MCF 10A (cell line): Measurements from ENCODE around the gene SHANK3. TPM values are rescaled to one million over a fixed set of nuclear protein-coding genes. Genes with fewer than 3 reads are reported as not detected.

Source experiments
- BruUV-seq: library from RNA; stranded (reverse); fragments of 400-500 nt; replicated peaks from 2 replicates; lab custom pipeline; 2021; lab: Mats Ljungman, UMichigan
- CTCF ChIA-PET: fragments of 300-600 bp; sonication (Branson Sonifier 250); formaldehyde crosslinking; extraction: SDS; loops from one replicate; lab custom pipeline; 2021; ENCODE audit warnings: antibody characterized with exemption, inconsistent platforms; lab: Yijun Ruan, JAX
- POLR2A ChIA-PET: fragments of 300-600, 350-650 bp; sonication (Branson Sonifier 250); formaldehyde crosslinking; extraction: SDS; loops from one replicate; lab custom pipeline; 2020; ENCODE audit warnings: antibody characterized with exemption, inconsistent platforms; lab: Yijun Ruan, JAX
- DNase-seq: peaks from one replicate; pipeline ENCODE4 v3.0.0-alpha.2; 2018; ENCODE audit not compliant: unreplicated experiment
- H3K27ac Mint-ChIP-seq: one replicate; pipeline ENCODE4 v1.8.0; 2022; ENCODE audit warnings: mild to moderate bottlenecking, low read depth, mixed read lengths; ENCODE audit not compliant: unreplicated experiment
- H3K27me3 Mint-ChIP-seq: one replicate; pipeline ENCODE4 v1.8.0; 2022; ENCODE audit warnings: mixed read lengths; ENCODE audit not compliant: insufficient read depth, unreplicated experiment
- H3K36me3 Mint-ChIP-seq: one replicate; pipeline ENCODE4 v1.8.0; 2022; ENCODE audit warnings: mild to moderate bottlenecking, moderate library complexity, mixed read lengths; ENCODE audit not compliant: insufficient read depth, unreplicated experiment
- H3K4me1 Mint-ChIP-seq: one replicate; pipeline ENCODE4 v1.8.0; 2022; ENCODE audit warnings: mixed read lengths; ENCODE audit not compliant: insufficient read depth, unreplicated experiment
- H3K4me3 Mint-ChIP-seq: one replicate; pipeline ENCODE4 v1.8.0; 2022; ENCODE audit warnings: mild to moderate bottlenecking, moderate library complexity, mixed read lengths; ENCODE audit not compliant: unreplicated experiment
- H3K9me3 Mint-ChIP-seq: one replicate; pipeline ENCODE4 v1.8.0; 2022; ENCODE audit warnings: mixed read lengths; ENCODE audit not compliant: unreplicated experiment
- intact Hi-C: fragments of 100-400 bp; cut with micrococcal nuclease; formaldehyde crosslinking; loops from 2 replicates; pipeline ENCODE4 v1.14.1; 2022
- total RNA-seq: library from RNA; stranded (reverse); gene quantifications from 2 replicates; pipeline ENCODE4 v1.2.3, GENCODE V29; 2022
- TF ChIP-seq, protein P1 (sequence below): fragments of 200-600 bp; IDR thresholded peaks from one replicate; pipeline ENCODE4 v1.8.0; 2022; ENCODE audit warnings: antibody characterized with exemption, mild to moderate bottlenecking; ENCODE audit not compliant: unreplicated experiment

The SHANK3 gene
- total RNA-seq, 1 experiment from 2014 or later, result 1.2 TPM

GRCh38 chr22:50627642-50628542, 44.7 kb upstream of the SHANK3 start, which contains the start of gene ARSA:
Gene ARSA, minus strand, starts transcription at chr22:50628152. Its CDS starts 373 bp downstream, at chr22:50627779.
- Mint-ChIP-seq H3K4me3 (peak within 1 kb of the TSS; percentile 80), H3K9me3 (no peaks in the 10 kb centered on the region), H3K36me3 (peaks cover 6% of the 10 kb centered on the region), H3K4me1 (peaks cover 17% of the 10 kb centered on the region), H3K27ac (peak within 1 kb of the TSS; percentile 61), H3K27me3 (no peaks in the 10 kb centered on the region)
- POLR2A ChIA-PET, result interaction anchor here (0.5 to 1.5 kb wide), 15 partner anchors 8 to 120 kb away, joined by 3 to 6 read pairs (median 3); partner anchors contain the start of genes LMF2, SCO2 and TYMP
- peak; percentile 83 for DNase-seq
- intact Hi-C loops, result loop anchor here (1.0 kb wide), 1 partner anchor 63 kb away; no protein-coding TSS in a partner anchor
- TF ChIP-seq, protein P1, sequence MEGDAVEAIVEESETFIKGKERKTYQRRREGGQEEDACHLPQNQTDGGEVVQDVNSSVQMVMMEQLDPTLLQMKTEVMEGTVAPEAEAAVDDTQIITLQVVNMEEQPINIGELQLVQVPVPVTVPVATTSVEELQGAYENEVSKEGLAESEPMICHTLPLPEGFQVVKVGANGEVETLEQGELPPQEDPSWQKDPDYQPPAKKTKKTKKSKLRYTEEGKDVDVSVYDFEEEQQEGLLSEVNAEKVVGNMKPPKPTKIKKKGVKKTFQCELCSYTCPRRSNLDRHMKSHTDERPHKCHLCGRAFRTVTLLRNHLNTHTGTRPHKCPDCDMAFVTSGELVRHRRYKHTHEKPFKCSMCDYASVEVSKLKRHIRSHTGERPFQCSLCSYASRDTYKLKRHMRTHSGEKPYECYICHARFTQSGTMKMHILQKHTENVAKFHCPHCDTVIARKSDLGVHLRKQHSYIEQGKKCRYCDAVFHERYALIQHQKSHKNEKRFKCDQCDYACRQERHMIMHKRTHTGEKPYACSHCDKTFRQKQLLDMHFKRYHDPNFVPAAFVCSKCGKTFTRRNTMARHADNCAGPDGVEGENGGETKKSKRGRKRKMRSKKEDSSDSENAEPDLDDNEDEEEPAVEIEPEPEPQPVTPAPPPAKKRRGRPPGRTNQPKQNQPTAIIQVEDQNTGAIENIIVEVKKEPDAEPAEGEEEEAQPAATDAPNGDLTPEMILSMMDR, result peak; percentile 30
- TSS peak; percentile 40 for BruUV-seq
- CTCF ChIA-PET, result interaction anchor here (0.7 to 5.8 kb wide), 2 partner anchors 14 to 64 kb away, joined by 3 to 46 read pairs; no protein-coding TSS in a partner anchor

- peaks cover 6% of the 10 kb centered on the region for H3K36me3 Mint-ChIP-seq
- intact Hi-C loops, result loop anchor here (1.0 kb wide), 1 partner anchor 63 kb away; no protein-coding TSS in a partner anchor
- peak overlapping the region; percentile 40 for H3K27ac Mint-ChIP-seq
- BruUV-seq, result no TSS peak
- POLR2A ChIA-PET, result interaction anchor here (0.5 to 1.4 kb wide), 10 partner anchors 10 to 103 kb away, joined by 3 to 6 read pairs (median 4); partner anchors contain the start of genes SCO2 and TYMP
- no peaks in the 10 kb centered on the region for H3K9me3 Mint-ChIP-seq
- TF ChIP-seq, protein P1, result no peak
- H3K4me1 Mint-ChIP-seq, result peaks cover 13% of the 10 kb centered on the region
- peak overlapping the region; percentile 80 for H3K4me3 Mint-ChIP-seq
- DNase-seq, result no peak
- CTCF ChIA-PET, result interaction anchor here (0.7 to 5.8 kb wide), 2 partner anchors 13 to 64 kb away, joined by 3 to 46 read pairs; no protein-coding TSS in a partner anchor
- H3K27me3 Mint-ChIP-seq, result no peaks in the 10 kb centered on the region
Observed at GRCh38 chr22:50628543-50629134, 44.0 kb upstream of the SHANK3 start.

DNA sequence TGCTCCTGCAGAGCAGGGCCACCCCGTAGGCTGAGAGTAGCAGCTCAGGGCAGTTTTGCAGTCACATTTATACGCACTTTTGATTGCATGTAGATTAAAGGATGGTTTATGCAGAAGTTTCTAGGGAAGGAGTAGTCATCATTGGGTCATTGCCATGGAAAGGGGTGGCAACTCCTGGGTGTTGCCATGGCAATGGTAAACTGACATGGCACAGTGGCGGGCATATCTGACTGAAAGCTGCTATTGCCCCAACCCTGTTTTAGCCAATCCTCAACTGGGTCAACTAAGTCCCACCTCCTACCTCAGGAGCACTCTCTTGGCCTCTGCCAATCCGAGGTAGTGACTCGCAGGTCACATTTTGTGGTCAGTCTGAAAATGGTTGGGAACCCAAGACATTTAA, 42.2 kb upstream of the SHANK3 start:
- Mint-ChIP-seq H3K27ac (no peak overlapping the region), H3K4me3 (no peak overlapping the region)
- DNase-seq, result peak; percentile 32

More for the DNA sequence above, 42.2 kb upstream of the SHANK3 start:
- Mint-ChIP-seq H3K4me1 (peaks cover 13% of the 10 kb centered on the region), H3K36me3 (no peaks in the 10 kb centered on the region), H3K9me3 (no peaks in the 10 kb centered on the region), H3K27me3 (no peaks in the 10 kb centered on the region)
- TF ChIP-seq, protein P1, result no peak
- ChIA-PET POLR2A (no interaction called here), CTCF (no interaction called here)
- intact Hi-C loops, result no loop called here
- no TSS peak for BruUV-seq
